Ascending aorta (tissue), 2 donors: ENCODE data around the gene RBP3. TPM values are rescaled to one million over a fixed set of nuclear protein-coding genes. Genes with fewer than 3 reads are reported as not detected.
A peak's percentile ranks its signal among the peaks of the same experiment; 100 is the strongest.

Source experiments
- DNase-seq, 2 donors: peaks; one replicate each; pipeline ENCODE4 v3.0.0-alpha.2; 2019; ENCODE audit warnings: low spot score in 2 of 2
- H3K27ac ChIP-seq, 2 donors: fragments of 200-600 bp; sonication (generic); one replicate each; pipeline ENCODE4 v1.5.1; 2016 to 2017; ENCODE audit warnings: mild to moderate bottlenecking in 1 of 2
- H3K27me3 ChIP-seq: fragments of 200-600 bp; sonication (generic); one replicate; pipeline ENCODE4 v1.5.1; 2017
- H3K36me3 ChIP-seq, 2 donors: fragments of 200-600 bp; sonication (generic); one replicate each; pipeline ENCODE4 v1.5.1; 2016
- H3K4me1 ChIP-seq, 2 donors: fragments of 200-600 bp; sonication (generic); one replicate each; pipeline ENCODE4 v1.5.1; 2016 to 2017; ENCODE audit warnings: mild to moderate bottlenecking in 1 of 2
- H3K4me3 ChIP-seq, 2 donors: fragments of 200-600 bp; sonication (generic); one replicate each; pipeline ENCODE4 v1.5.1; 2016 to 2017; ENCODE audit warnings: mild to moderate bottlenecking in 1 of 2
- H3K9me3 ChIP-seq, 2 donors: fragments of 200-600 bp; sonication (generic); one replicate each; pipeline ENCODE4 v1.5.1; 2016
- CTCF ChIP-seq, 3 experiments: fragments of 200-600 bp in 2 of 3; fragments of 450-650 bp in 1 of 3; sonication (generic) in 2 of 3; IDR thresholded peaks; one replicate each; pipeline ENCODE4 v1.5.1; 2016 to 2019; ENCODE audit warnings: antibody characterized with exemption in 3 of 3, mild to moderate bottlenecking in 1 of 3, moderate library complexity in 1 of 3
- intact Hi-C: fragments of 100-400 bp; cut with DNase I; formaldehyde crosslinking; loops from one replicate; pipeline ENCODE4 v1.15.1; 2023
- total RNA-seq: library from RNA; depleted of rRNA; stranded (reverse); fragments of >200 nt; gene quantifications from one replicate; pipeline ENCODE4 v1.1.0, GENCODE V29; 2016

RBP3 gene
- total RNA-seq, 1 donor from 2014 or later, result not detected

GRCh38 chr10:47360419-47361040 lies 12.4 kb downstream of the RBP3 start:
- H3K4me1 ChIP-seq, result no peaks in the 10 kb centered on the region
- H3K36me3 ChIP-seq, result no peaks in the 10 kb centered on the region
- DNase-seq, result peak in 1 of 2 donors; percentile 18
- no peak overlapping the region for H3K4me3 ChIP-seq
- H3K27ac ChIP-seq, result no peak overlapping the region
- TF ChIP-seq CTCF (IDR thresholded peaks at IDR 0.05), result no peak
- no peaks in the 10 kb centered on the region for H3K27me3 ChIP-seq
- intact Hi-C loops, result no loop called here
- H3K9me3 ChIP-seq, result no peaks in the 10 kb centered on the region

DNA sequence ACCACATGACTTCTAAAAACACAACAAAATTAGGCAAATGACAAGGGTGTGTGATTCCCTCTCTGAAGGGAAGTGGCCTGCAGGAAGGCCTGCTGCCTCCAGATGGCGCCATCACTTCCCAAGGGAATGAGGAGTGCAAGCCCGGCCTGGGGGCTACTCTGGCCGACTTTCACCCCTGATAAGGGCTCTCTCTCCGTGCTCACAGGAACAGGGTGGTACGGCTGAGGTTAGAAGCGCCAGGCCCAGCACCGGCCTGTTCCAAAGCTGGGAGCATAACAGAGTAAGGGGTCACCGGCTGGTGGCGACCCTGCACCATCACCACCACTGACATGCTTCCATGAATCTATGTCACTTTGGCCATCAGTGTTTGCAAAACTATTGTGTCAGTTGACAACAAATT lies 13.1 kb downstream of the RBP3 start:
- no peak overlapping the region for H3K4me3 ChIP-seq
- DNase-seq, result peak in 1 of 2 donors; percentile 45
- H3K4me1 ChIP-seq, result no peaks in the 10 kb centered on the region
- H3K27me3 ChIP-seq, result no peaks in the 10 kb centered on the region
- no peaks in the 10 kb centered on the region for H3K9me3 ChIP-seq
- no peaks in the 10 kb centered on the region for H3K36me3 ChIP-seq
- peak; percentile 15 to 48 (median 25) for TF ChIP-seq CTCF (IDR thresholded peaks at IDR 0.05)
- intact Hi-C loops, result no loop called here
- H3K27ac ChIP-seq, result no peak overlapping the region

DNA sequence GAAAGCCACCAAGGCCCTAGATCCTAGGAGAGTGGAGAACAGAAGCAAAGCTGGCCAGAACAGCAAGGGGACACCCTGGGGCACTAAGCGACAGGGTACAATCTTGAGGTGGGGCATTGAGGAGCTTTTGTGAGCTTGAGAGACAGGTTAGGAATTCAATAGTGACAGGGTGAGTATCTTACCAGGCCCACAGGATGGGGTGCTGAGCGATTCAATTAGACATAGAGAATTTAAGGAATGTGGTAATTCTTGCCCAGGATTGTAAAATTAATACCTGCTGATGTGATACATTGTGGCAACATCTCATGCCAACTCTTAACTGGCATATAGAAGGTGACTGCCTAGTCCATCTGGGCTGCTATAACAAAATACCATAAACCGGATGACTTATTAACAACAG lies 14.0 kb downstream of the RBP3 start:
- intact Hi-C loops, result no loop called here
- peak in 1 of 2 donors; percentile 15 for DNase-seq
- no peak for TF ChIP-seq CTCF (IDR thresholded peaks at IDR 0.05)

DNA sequence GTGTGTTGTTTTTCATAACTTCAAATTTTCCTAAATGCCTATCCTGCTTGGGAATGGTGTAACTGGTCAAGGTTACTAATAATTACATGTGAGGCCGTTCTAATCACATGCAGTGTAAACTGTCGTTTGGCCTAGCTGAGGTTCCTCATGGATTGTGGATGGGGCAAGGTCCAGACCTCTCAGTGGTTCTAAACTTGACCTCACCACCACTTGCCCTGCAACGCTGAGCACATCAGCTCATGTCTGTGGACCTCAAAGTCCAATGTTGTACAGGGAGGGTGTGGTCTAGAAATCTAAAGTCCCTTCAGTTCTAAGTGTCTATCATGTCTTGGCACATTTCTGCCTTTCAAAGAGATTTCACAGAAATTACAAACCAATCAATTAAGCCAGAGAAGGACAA lies 15.6 kb downstream of the RBP3 start:
- Histone ChIP-seq H3K36me3 (no peaks in the 10 kb centered on the region), H3K27me3 (no peaks in the 10 kb centered on the region), H3K27ac (no peak overlapping the region), H3K4me1 (no peaks in the 10 kb centered on the region), H3K9me3 (no peaks in the 10 kb centered on the region), H3K4me3 (no peak overlapping the region)
- DNase-seq, result no peak
- intact Hi-C loops, result no loop called here
- no peak for TF ChIP-seq CTCF (IDR thresholded peaks at IDR 0.05)

More for the DNA sequence above, 14.0 kb downstream of the RBP3 start:
- H3K9me3 ChIP-seq, result no peaks in the 10 kb centered on the region
- H3K4me1 ChIP-seq, result no peaks in the 10 kb centered on the region
- no peaks in the 10 kb centered on the region for H3K36me3 ChIP-seq
- no peak overlapping the region for H3K4me3 ChIP-seq
- no peak overlapping the region for H3K27ac ChIP-seq
- no peaks in the 10 kb centered on the region for H3K27me3 ChIP-seq

DNA sequence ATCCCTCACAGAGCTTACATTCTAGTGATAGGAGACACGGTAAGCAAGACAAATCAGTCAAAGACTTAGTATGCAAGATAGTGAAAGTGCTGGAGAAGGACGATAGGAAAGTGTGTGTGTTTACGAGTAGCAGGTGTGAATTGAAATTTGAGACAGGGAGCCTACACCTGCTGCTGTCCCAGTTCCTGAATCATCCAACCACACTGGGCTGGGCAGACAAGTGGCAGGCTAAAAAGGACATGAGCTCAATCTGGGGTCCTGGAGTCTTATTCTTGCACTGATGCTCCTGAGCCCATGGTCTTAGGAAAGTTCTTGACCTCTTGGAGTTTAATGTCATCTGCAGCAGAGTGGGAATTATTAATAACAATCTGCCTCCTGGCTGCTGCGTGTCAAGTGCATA lies 16.2 kb downstream of the RBP3 start:
- no peak overlapping the region for H3K4me3 ChIP-seq
- no peaks in the 10 kb centered on the region for H3K27me3 ChIP-seq
- no peak overlapping the region for H3K27ac ChIP-seq
- TF ChIP-seq CTCF (IDR thresholded peaks at IDR 0.05), result no peak
- intact Hi-C loops, result no loop called here
- H3K36me3 ChIP-seq, result no peaks in the 10 kb centered on the region
- no peaks in the 10 kb centered on the region for H3K4me1 ChIP-seq
- H3K9me3 ChIP-seq, result no peaks in the 10 kb centered on the region
- DNase-seq, result no peak

GRCh38 chr10:47364911-47365310 lies 16.7 kb downstream of the RBP3 start:
- H3K4me1 ChIP-seq, result no peaks in the 10 kb centered on the region
- no peak overlapping the region for H3K4me3 ChIP-seq
- H3K27me3 ChIP-seq, result no peaks in the 10 kb centered on the region
- TF ChIP-seq CTCF (IDR thresholded peaks at IDR 0.05), result no peak
- DNase-seq, result peak in 1 of 2 donors; percentile 22
- H3K36me3 ChIP-seq, result no peaks in the 10 kb centered on the region
- H3K27ac ChIP-seq, result no peak overlapping the region
- intact Hi-C loops, result no loop called here
- no peaks in the 10 kb centered on the region for H3K9me3 ChIP-seq
